T-helper 1 cell treated with Interleukin-12 subunit alpha and Interleukin-12 subunit beta and Interleukin-4 antibody, amounts not matched to agents 30 μg/mL and 1 μg/mL, for 36 hours (primary cell): ENCODE measurements around the gene PDAP1.
"Not testable (repeated sequence)": the region's sequence is repeated elsewhere in the genome, so short reads cannot be mapped to it uniquely, and the experiment has no call there.

Experiments used
- H3K27ac Mint-ChIP-seq: one replicate; pipeline ENCODE4 v1.8.0; 2021; ENCODE audit warnings: mild to moderate bottlenecking, mixed read lengths
- H3K27me3 Mint-ChIP-seq: one replicate; pipeline ENCODE4 v1.8.0; 2021; ENCODE audit warnings: low read depth, mixed read lengths
- H3K36me3 Mint-ChIP-seq: one replicate; pipeline ENCODE4 v1.8.0; 2021; ENCODE audit warnings: low read depth, mixed read lengths
- H3K4me1 Mint-ChIP-seq: one replicate; pipeline ENCODE4 v1.8.0; 2021; ENCODE audit warnings: low read depth, mixed read lengths
- H3K4me3 Mint-ChIP-seq: one replicate; pipeline ENCODE4 v1.8.0; 2021; ENCODE audit warnings: mild to moderate bottlenecking, moderate library complexity, mixed read lengths
- H3K9me3 Mint-ChIP-seq: one replicate; pipeline ENCODE4 v1.8.0; 2021; ENCODE audit warnings: mixed read lengths

Gene PDAP1

GRCh38 chr7:99415513-99416127 is 7.2 kb upstream of the PDAP1 start:
- H3K36me3 Mint-ChIP-seq, result peaks cover 49% of the 10 kb centered on the region
- H3K4me3 Mint-ChIP-seq, H3K27me3 Mint-ChIP-seq, H3K27ac Mint-ChIP-seq, H3K9me3 Mint-ChIP-seq: not testable (repeated sequence)
- peaks cover 19% of the 10 kb centered on the region for H3K4me1 Mint-ChIP-seq

- no peaks in the 10 kb centered on the region for H3K9me3 Mint-ChIP-seq
- H3K36me3 Mint-ChIP-seq, result peaks cover 32% of the 10 kb centered on the region
- H3K4me1 Mint-ChIP-seq, result peaks cover 38% of the 10 kb centered on the region
Measured at GRCh38 chr7:99410635-99411034, 2.2 kb upstream of the PDAP1 start.

GRCh38 chr7:99409806-99410205 is 1.4 kb upstream of the PDAP1 start:
- Mint-ChIP-seq H3K36me3 (peaks cover 27% of the 10 kb centered on the region), H3K27me3 (no peaks in the 10 kb centered on the region), H3K9me3 (no peaks in the 10 kb centered on the region), H3K4me3 (peak overlapping the region; percentile 100), H3K4me1 (peaks cover 36% of the 10 kb centered on the region), H3K27ac (peak overlapping the region; percentile 94)

More at GRCh38 chr7:99410635-99411034, 2.2 kb upstream of the PDAP1 start:
- Mint-ChIP-seq H3K4me3 (peak overlapping the region; percentile 100), H3K27me3 (no peaks in the 10 kb centered on the region), H3K27ac (peak overlapping the region; percentile 71)

GRCh38 chr7:99409192-99409572 is 785 bp upstream of the PDAP1 start:
- Mint-ChIP-seq H3K4me3 (peak overlapping the region; percentile 100), H3K27ac (peak overlapping the region; percentile 94), H3K36me3 (peaks cover 29% of the 10 kb centered on the region), H3K27me3 (no peaks in the 10 kb centered on the region), H3K9me3 (no peaks in the 10 kb centered on the region), H3K4me1 (peaks cover 37% of the 10 kb centered on the region)

GRCh38 chr7:99407872-99408378 is 472 bp downstream of the PDAP1 start:
- Mint-ChIP-seq H3K27ac (peak overlapping the region; percentile 94), H3K27me3 (no peaks in the 10 kb centered on the region), H3K4me1 (peaks cover 37% of the 10 kb centered on the region), H3K4me3 (peak overlapping the region; percentile 100), H3K36me3 (peaks cover 36% of the 10 kb centered on the region), H3K9me3 (no peaks in the 10 kb centered on the region)

GRCh38 chr7:99406557-99406956 is 1.8 kb downstream of the PDAP1 start:
- Mint-ChIP-seq H3K27ac (peak overlapping the region; percentile 94), H3K36me3 (peaks cover 35% of the 10 kb centered on the region), H3K4me1 (peaks cover 37% of the 10 kb centered on the region)

GRCh38 chr7:99404977-99405320 is 3.4 kb downstream of the PDAP1 start:
- peaks cover 32% of the 10 kb centered on the region for H3K36me3 Mint-ChIP-seq
- H3K4me3 Mint-ChIP-seq, result no peak overlapping the region
- no peaks in the 10 kb centered on the region for H3K27me3 Mint-ChIP-seq
- H3K9me3 Mint-ChIP-seq, result no peaks in the 10 kb centered on the region
- no peak overlapping the region for H3K27ac Mint-ChIP-seq
- peaks cover 26% of the 10 kb centered on the region for H3K4me1 Mint-ChIP-seq

More at GRCh38 chr7:99406557-99406956, 1.8 kb downstream of the PDAP1 start:
- Mint-ChIP-seq H3K4me3 (peak overlapping the region; percentile 100), H3K9me3 (no peaks in the 10 kb centered on the region), H3K27me3 (no peaks in the 10 kb centered on the region)

- Mint-ChIP-seq H3K27me3 (no peaks in the 10 kb centered on the region), H3K4me1 (peaks cover 23% of the 10 kb centered on the region), H3K36me3 (peaks cover 30% of the 10 kb centered on the region)
Measured at GRCh38 chr7:99404235-99404976, 4.0 kb downstream of the PDAP1 start.

GRCh38 chr7:99403764-99404163 is 4.6 kb downstream of the PDAP1 start:
- Mint-ChIP-seq H3K4me1 (peaks cover 23% of the 10 kb centered on the region), H3K4me3 (no peak overlapping the region), H3K27ac (peak overlapping the region; percentile 3), H3K36me3 (peaks cover 28% of the 10 kb centered on the region), H3K27me3 (no peaks in the 10 kb centered on the region), H3K9me3 (no peaks in the 10 kb centered on the region)

More at GRCh38 chr7:99404235-99404976, 4.0 kb downstream of the PDAP1 start:
- Mint-ChIP-seq H3K4me3 (no peak overlapping the region), H3K27ac (no peak overlapping the region), H3K9me3 (no peaks in the 10 kb centered on the region)

- H3K4me1 Mint-ChIP-seq, result peaks cover 31% of the 10 kb centered on the region
- H3K27me3 Mint-ChIP-seq, result no peaks in the 10 kb centered on the region
- no peak overlapping the region for H3K27ac Mint-ChIP-seq
- peaks cover 35% of the 10 kb centered on the region for H3K36me3 Mint-ChIP-seq
- H3K9me3 Mint-ChIP-seq, result no peaks in the 10 kb centered on the region
- H3K4me3 Mint-ChIP-seq, result no peak overlapping the region
Measured at GRCh38 chr7:99402854-99403253, 5.5 kb downstream of the PDAP1 start.

- Mint-ChIP-seq H3K27me3 (no peaks in the 10 kb centered on the region), H3K36me3 (peaks cover 45% of the 10 kb centered on the region), H3K4me1 (peaks cover 19% of the 10 kb centered on the region), H3K27ac (peak overlapping the region; percentile 36), H3K9me3 (no peaks in the 10 kb centered on the region), H3K4me3 (no peak overlapping the region)
Measured at GRCh38 chr7:99399597-99399996, 8.8 kb downstream of the PDAP1 start.

GRCh38 chr7:99398891-99399445 is 9.4 kb downstream of the PDAP1 start:
- no peaks in the 10 kb centered on the region for H3K27me3 Mint-ChIP-seq
- H3K4me1 Mint-ChIP-seq, result peaks cover 18% of the 10 kb centered on the region
- H3K4me3 Mint-ChIP-seq, result no peak overlapping the region
- peak overlapping the region; percentile 82 for H3K27ac Mint-ChIP-seq
- H3K9me3 Mint-ChIP-seq, result no peaks in the 10 kb centered on the region
- peaks cover 45% of the 10 kb centered on the region for H3K36me3 Mint-ChIP-seq

GRCh38 chr7:99397297-99397983 is 11.0 kb downstream of the PDAP1 start:
- peaks cover 23% of the 10 kb centered on the region for H3K4me1 Mint-ChIP-seq
- peak overlapping the region; percentile 38 for H3K27ac Mint-ChIP-seq
- no peak overlapping the region for H3K4me3 Mint-ChIP-seq
- H3K9me3 Mint-ChIP-seq, result no peaks in the 10 kb centered on the region
- H3K27me3 Mint-ChIP-seq, result no peaks in the 10 kb centered on the region
- peaks cover 46% of the 10 kb centered on the region for H3K36me3 Mint-ChIP-seq

GRCh38 chr7:99396418-99397296 is 11.7 kb downstream of the PDAP1 start:
- Mint-ChIP-seq H3K4me1 (peaks cover 26% of the 10 kb centered on the region), H3K36me3 (peaks cover 50% of the 10 kb centered on the region), H3K4me3 (no peak overlapping the region), H3K27ac (peak overlapping the region; percentile 9), H3K27me3 (no peaks in the 10 kb centered on the region), H3K9me3 (no peaks in the 10 kb centered on the region)
